ENCODE data around the gene DYDC1.

DNA sequence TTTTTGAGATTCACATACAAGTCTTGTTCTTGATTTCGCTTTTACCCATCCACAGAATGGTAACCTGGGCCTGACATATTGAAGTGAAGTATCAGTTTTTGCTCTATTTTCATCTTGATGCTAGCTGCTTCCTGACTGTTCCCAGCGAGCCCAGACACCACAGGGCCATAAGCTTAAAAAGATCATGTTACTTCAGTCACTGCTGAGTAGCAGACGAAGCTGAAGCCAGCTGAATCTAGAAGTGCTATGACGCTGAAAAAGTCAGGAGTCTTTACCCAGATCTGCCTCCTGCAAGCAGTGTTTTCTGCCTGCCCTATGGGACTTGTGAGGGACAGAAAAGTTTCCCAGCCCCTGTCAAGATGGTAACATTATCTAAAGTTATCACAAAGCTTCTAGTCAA is 49.1 kb upstream of the DYDC1 start:
- no peak for TF ChIP-seq EZH2phosphoT487 (IDR thresholded peaks at IDR 0.05)
- TF ChIP-seq, protein P1, sequence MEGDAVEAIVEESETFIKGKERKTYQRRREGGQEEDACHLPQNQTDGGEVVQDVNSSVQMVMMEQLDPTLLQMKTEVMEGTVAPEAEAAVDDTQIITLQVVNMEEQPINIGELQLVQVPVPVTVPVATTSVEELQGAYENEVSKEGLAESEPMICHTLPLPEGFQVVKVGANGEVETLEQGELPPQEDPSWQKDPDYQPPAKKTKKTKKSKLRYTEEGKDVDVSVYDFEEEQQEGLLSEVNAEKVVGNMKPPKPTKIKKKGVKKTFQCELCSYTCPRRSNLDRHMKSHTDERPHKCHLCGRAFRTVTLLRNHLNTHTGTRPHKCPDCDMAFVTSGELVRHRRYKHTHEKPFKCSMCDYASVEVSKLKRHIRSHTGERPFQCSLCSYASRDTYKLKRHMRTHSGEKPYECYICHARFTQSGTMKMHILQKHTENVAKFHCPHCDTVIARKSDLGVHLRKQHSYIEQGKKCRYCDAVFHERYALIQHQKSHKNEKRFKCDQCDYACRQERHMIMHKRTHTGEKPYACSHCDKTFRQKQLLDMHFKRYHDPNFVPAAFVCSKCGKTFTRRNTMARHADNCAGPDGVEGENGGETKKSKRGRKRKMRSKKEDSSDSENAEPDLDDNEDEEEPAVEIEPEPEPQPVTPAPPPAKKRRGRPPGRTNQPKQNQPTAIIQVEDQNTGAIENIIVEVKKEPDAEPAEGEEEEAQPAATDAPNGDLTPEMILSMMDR (IDR thresholded peaks at IDR 0.05) = no peak
